ENCODE measurements around the gene CCDC146. TPM values are rescaled to one million over a fixed set of nuclear protein-coding genes. Genes with fewer than 3 reads are reported as not detected.

Gene CCDC146
- total RNA-seq, 1 donor from 2014 or later, result 6.1 TPM

- Mint-ChIP-seq H3K4me3 (no peak overlapping the region), H3K36me3 (no peaks in the 10 kb centered on the region), H3K4me1 (peaks cover 4% of the 10 kb centered on the region), H3K9me3 (no peaks in the 10 kb centered on the region), H3K27ac (peak overlapping the region; percentile 44), H3K27me3 (ENCODE audit: insufficient read depth, low read depth) (no peaks in the 10 kb centered on the region)
- no peak overlapping the region for H2AFZ ChIP-seq (replicated peaks)
- TF ChIP-seq EZH2 (IDR thresholded peaks at IDR 0.05) (no peak), EZH2phosphoT487 (IDR thresholded peaks at IDR 0.05) (no peak), CTCF (IDR thresholded peaks at IDR 0.05) (no peak)
- peaks cover 14% of the 10 kb centered on the region for H3K4me1 ChIP-seq
- H3K36me3 ChIP-seq, result no peaks in the 10 kb centered on the region
- H3K9me3 ChIP-seq (ENCODE audit: low read depth), result no peaks in the 10 kb centered on the region
- H3K27ac ChIP-seq, result no peak overlapping the region
- no peak overlapping the region for H3K4me2 ChIP-seq
- DNase-seq (ENCODE audit: low spot score), result no peak
- H3F3A ChIP-seq (ENCODE audit: low read depth), result no peaks in the 10 kb centered on the region
- H3K4me3 ChIP-seq, result no peak overlapping the region
- H4K20me1 ChIP-seq (ENCODE audit: low read depth), result no peaks in the 10 kb centered on the region
- no peaks in the 10 kb centered on the region for H3K79me2 ChIP-seq (ENCODE audit: low read depth)
- H3K9ac ChIP-seq, result no peak overlapping the region
- no peaks in the 10 kb centered on the region for H3K27me3 ChIP-seq
Measured at GRCh38 chr7:77244222-77244934, 122.0 kb downstream of the CCDC146 start.

- TF ChIP-seq EZH2phosphoT487 (IDR thresholded peaks at IDR 0.05) (no peak), CTCF (IDR thresholded peaks at IDR 0.05) (no peak), EZH2 (IDR thresholded peaks at IDR 0.05) (no peak)
- H2AFZ ChIP-seq (replicated peaks), result no peak overlapping the region
Measured at GRCh38 chr7:77245015-77245755, 122.8 kb downstream of the CCDC146 start.

GRCh38 chr7:77246026-77246640 is 123.7 kb downstream of the CCDC146 start:
- H3K9me3 Mint-ChIP-seq, result no peaks in the 10 kb centered on the region
- peaks cover 14% of the 10 kb centered on the region for H3K4me1 ChIP-seq
- H3K27ac Mint-ChIP-seq, result no peak overlapping the region
- DNase-seq (ENCODE audit: low spot score), result no peak
- H3K36me3 ChIP-seq, result no peaks in the 10 kb centered on the region
- no peaks in the 10 kb centered on the region for H3F3A ChIP-seq (ENCODE audit: low read depth)
- no peak overlapping the region for H3K4me2 ChIP-seq
- H3K27me3 ChIP-seq, result no peaks in the 10 kb centered on the region
- no peaks in the 10 kb centered on the region for H3K36me3 Mint-ChIP-seq
- no peak overlapping the region for H3K9ac ChIP-seq
- no peak overlapping the region for H3K27ac ChIP-seq
- peaks cover 4% of the 10 kb centered on the region for H3K4me1 Mint-ChIP-seq
- H2AFZ ChIP-seq (replicated peaks), result no peak overlapping the region
- no peak overlapping the region for H3K4me3 Mint-ChIP-seq
- TF ChIP-seq EZH2 (IDR thresholded peaks at IDR 0.05) (no peak), EZH2phosphoT487 (IDR thresholded peaks at IDR 0.05) (no peak), CTCF (IDR thresholded peaks at IDR 0.05) (no peak)
- no peaks in the 10 kb centered on the region for H3K9me3 ChIP-seq (ENCODE audit: low read depth)
- no peaks in the 10 kb centered on the region for H3K27me3 Mint-ChIP-seq (ENCODE audit: insufficient read depth, low read depth)
- H3K4me3 ChIP-seq, result no peak overlapping the region
- H3K79me2 ChIP-seq (ENCODE audit: low read depth), result no peaks in the 10 kb centered on the region
- H4K20me1 ChIP-seq (ENCODE audit: low read depth), result no peaks in the 10 kb centered on the region

More at GRCh38 chr7:77245015-77245755, 122.8 kb downstream of the CCDC146 start:
- DNase-seq (ENCODE audit: low spot score), result no peak
- Histone ChIP-seq H3K4me2 (no peak overlapping the region), H3K27ac (no peak overlapping the region), H3K9ac (no peak overlapping the region), H3K27me3 (no peaks in the 10 kb centered on the region), H3K9me3 (ENCODE audit: low read depth) (no peaks in the 10 kb centered on the region), H3K36me3 (no peaks in the 10 kb centered on the region), H4K20me1 (ENCODE audit: low read depth) (no peaks in the 10 kb centered on the region), H3K79me2 (ENCODE audit: low read depth) (no peaks in the 10 kb centered on the region), H3K4me3 (no peak overlapping the region), H3K4me1 (peaks cover 14% of the 10 kb centered on the region), H3F3A (ENCODE audit: low read depth) (no peaks in the 10 kb centered on the region)
- Mint-ChIP-seq H3K36me3 (no peaks in the 10 kb centered on the region), H3K27ac (no peak overlapping the region), H3K27me3 (ENCODE audit: insufficient read depth, low read depth) (no peaks in the 10 kb centered on the region), H3K9me3 (no peaks in the 10 kb centered on the region), H3K4me1 (peaks cover 4% of the 10 kb centered on the region), H3K4me3 (no peak overlapping the region)
